NCI-H526 treated with DMSO at 0.1 percent for 48 hours (cell line): Measurements from ENCODE around the gene CCDC80.
"Not testable (repeated sequence)": the region's sequence is repeated elsewhere in the genome, so short reads cannot be mapped to it uniquely, and the experiment has no call there.

ENCODE experiments used
- DNase-seq: peaks from one replicate; lab custom pipeline; 2025; lab: John Stamatoyannopoulos, UW

Gene CCDC80

DNA sequence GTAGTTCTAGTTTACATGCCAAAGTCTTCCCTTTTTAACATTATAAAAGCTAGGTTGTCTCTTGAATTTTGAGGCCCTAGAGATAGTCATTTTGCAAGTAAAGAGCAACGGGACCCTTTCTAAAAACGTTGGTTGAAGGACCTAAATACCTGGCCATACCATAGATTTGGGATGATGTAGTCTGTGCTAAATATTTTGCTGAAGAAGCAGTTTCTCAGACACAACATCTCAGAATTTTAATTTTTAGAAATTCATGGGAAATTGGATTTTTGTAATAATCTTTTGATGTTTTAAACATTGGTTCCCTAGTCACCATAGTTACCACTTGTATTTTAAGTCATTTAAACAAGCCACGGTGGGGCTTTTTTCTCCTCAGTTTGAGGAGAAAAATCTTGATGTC lies 57.8 kb downstream of the CCDC80 start:
- no peak for DNase-seq

DNA sequence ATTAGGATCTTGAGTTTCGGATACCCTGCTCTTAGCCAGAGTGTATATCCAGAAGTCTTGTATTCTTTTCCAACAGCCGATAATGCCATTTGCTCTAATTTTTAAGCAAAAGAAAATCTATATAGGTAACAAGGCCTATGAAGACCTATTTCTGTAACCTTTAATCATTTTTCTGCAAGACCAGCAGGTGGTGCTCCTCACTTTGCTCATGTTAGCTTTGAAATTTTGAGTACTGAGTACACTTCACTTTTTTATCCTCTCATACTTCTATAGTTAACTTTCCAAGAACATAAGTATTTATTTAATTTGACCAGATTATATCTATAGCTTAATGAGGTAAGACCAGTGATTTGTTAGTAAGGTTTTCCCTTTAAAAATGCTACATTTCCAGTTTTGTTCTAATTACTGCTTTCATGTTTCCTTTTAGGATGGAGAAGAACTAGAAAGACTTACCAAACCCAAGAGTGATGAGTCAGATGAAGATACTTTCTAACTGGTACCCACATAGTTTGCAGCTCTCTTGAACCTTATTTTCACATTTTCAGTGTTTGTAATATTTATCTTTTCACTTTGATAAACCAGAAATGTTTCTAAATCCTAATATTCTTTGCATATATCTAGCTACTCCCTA lies 58.6 kb downstream of the CCDC80 start:
- no peak for DNase-seq

DNA sequence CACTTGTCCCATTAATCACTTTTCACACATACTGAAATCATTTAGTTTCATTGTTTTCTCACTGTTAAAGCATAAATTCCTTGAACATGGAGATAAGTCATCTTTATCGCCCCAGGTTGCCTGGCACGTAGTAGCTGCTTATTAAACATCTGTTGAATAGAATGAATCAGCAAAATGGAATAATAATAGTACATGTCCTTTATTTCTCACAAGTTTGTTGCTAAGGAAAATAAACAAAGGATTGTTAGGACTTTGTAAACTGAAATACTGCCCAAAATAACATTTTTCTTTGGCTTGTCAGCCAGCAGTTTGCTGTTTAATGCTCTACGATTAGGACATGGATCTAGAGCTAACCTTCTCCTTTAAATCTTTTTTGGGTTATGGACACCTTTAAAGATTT lies 61.2 kb downstream of the CCDC80 start:
- no peak for DNase-seq

DNA sequence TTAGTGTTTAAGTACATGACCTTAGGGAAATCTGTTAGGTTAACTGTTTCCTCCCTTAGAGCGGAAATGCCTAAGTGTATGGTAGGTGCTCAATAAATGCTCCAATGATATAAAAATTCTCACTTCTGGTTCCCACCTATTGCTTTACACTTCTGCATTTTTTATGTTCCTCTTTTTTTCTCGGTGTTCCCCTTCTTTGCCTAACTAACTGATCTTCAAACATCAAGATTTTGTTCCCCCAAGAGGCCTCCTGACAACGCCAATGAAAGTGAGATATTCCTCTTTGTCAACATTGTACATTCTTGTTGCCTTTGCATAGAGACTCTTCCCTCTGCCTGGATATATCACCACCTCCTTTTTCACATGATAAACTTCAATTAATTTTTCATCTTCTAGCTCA lies 61.7 kb downstream of the CCDC80 start:
- no peak for DNase-seq

DNA sequence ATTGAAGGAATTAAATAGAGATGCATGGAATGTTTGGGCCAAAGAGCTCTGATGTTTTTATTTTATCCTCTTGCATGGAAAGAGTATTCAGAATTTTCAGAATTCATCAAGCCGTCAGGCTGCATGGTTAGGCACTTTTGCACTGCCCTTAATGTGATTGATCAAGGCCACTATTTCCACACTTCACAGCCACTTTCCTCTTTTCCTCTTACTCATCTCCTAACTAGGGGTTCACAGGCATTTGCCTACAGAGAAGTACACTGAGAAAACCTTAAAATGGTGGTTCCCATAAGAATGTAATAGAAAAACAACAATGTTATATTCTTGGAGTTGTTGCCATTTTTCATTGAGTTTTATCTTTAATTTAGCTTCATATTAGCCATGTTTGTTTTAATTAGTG lies 68.2 kb downstream of the CCDC80 start:
- DNase-seq: no peak

DNA sequence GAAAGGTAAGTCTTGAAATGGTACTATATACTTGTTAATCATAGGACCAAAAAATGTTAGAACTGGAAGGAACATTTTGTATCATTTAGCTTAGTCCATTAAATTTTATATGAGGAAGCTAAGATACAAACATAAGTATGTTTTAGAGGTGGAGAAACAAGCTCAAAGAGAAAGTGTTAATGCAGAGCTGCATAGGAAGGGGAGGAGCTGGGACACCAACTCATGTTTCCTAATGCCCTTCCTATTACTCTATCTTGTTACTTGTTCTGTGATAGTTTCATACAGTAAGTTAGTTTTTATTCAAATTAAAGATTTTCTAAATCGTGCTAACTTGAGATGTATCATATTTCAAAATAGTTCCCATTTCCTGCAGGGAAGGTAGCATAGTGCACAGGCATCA lies 71.7 kb downstream of the CCDC80 start:
- DNase-seq: no peak

DNA sequence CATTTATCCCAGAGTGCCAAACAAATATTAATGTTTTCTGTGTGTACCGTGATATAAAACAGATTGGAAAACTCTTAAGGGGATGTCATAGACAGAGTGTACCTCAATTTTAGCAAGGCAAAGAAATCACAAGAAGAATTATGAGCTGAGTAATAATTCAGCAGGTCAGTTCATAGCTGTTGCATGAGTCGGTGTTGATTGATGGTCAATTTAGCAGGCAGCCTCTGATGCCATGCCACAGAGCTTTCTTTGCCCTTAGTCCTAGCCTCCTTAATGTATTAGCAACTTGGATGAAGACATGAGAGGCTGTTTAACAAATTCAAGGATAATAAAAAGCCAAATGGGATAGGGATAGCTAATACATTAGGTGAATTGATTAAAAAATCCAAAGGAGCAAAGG lies 72.3 kb downstream of the CCDC80 start:
- DNase-seq: no peak

DNA sequence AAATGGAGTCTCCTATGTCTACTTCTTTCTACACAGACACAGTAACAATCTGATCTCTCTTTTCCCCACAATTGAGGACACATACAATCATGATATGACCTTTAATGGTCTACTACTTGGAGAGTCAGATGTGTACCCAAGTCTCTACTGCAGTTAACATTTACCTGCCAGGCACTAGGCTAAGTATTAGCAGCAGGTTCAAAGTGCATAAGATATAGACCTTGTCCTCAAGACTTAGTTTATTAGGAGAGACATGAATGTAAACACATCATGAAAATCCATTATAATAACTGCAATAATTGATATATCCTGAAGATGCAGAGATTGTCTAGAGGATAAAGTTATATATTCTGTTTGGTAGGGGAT lies 76.0 kb downstream of the CCDC80 start:
- DNase-seq: no peak

DNA sequence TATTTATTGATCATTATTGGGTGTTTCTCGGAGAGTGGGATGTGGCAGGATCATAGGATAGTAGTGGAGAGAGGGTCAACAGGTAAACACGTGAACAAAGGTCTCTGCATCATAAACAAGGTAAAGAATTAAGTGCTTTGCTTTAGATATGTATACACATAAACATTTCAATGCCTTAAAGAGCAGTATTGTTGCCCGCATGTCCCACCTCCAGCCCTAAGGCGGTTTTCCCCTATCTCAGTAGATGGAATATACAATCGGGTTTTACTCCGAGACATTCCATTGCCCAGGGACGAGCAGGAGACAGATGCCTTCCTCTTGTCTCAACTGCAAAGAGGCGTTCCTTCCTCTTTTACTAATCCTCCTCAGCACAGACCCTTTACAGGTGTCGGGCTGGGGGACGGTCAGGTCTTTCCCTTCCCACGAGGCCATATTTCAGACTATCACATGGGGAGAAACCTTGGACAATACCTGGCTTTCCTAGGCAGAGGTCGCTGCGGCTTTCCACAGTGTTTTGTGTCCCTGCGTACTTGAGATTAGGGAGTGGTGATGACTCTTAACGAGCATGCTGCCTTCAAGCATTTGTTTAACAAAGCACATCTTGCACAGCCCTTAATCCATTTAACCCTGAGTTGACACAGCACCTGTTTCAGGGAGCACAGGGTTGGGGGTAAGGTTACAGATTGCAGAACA lies 76.5 kb downstream of the CCDC80 start:
- not testable (repeated sequence) for DNase-seq

DNA sequence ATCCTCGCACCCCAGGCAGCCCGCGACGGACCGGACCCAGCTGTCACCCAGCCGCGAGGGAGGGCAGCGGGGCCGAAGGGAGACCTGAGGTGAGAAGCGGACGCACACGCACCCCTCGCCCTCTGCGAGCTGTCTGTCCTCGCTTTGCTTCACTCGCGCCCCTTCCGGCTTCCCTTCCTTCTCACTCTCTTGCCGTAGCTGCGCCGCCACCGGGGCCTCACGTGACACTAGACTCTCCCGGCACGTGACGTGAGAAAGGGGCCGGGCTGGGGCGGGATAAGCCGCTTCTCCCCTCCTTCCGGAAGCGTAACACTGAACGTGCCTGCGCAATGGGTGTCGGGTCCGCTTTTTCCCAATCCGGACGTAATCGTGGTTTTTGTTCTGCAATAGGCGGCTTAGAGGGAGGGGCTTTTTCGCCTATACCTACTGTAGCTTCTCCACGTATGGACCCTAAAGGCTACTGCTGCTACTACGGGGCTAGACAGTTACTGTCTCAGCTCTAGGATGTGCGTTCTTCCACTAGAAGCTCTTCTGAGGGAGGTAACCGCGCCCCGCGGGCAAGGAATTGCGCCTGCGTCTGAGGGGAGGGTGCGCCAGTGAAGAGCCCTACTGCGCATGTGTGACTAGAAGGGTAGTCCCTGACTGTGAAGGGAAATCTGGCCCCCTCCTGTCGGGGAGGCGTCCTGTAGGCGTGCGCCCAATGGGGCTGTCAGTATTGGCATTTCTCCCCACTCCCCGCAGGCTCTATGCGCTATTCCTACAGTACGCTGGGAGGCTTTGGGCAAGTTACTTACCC lies 79.0 kb downstream of the CCDC80 start, which contains the start of the genes ATG3 and SLC35A5:
ATG3 (minus strand) TSS at position 229 of the 796 bp plus-strand sequence. CDS start 434 bp downstream, outside the sequence.
SLC35A5 (plus strand) TSS at position 312 of the 796 bp plus-strand sequence. CDS start 1,359 bp downstream, outside the sequence.
- DNase-seq: peak; percentile 88

DNA sequence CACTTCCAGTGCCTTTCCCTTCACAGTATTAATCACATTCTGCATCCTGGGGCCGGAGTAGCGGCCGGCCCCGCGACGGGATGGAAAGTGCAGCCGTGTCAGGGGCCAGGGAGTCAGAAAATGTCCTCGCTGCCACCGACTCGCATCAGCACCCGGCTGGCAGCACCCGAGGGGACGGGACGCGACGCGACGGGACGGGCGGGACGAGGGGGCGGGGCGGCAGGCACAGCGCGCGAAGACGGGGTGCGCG lies 79.5 kb downstream of the CCDC80 start:
- peak; percentile 38 for DNase-seq

DNA sequence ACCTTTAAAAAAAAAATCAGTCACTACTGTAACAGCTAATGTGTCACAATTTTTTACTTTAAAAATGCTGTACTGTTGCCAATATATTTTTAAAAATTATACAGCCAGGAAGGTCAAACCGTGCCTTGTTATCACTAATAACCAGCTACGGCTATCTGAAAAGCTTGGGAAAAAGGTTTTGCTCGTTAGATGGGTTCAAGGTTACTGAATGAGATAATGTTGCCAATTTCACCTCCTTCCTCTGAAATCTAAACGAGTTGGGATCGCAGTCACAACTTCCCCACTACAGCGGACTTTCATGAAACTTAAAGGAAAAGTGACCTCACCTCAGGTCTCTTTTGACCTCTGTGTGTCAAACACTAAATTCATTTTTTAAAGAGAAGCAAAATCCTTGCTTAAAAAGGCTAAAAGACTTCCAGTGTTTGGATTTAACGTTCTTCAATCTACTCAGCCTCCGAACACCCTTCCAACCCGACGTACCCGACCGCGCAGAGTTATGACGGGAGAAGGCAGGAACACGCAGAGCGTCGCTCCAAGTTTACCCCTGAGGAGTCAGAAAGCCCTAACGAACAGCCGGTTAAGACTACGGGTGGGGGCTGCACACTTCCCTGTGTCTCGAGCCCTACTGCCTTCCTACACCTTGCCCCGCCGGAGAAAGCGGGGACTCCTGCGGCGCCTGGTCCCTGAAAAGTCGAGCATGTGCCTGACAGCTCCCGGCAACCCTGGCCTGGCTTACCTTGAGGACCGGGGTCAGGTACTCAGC lies 80.0 kb downstream of the CCDC80 start:
- peak; percentile 19 for DNase-seq

DNA sequence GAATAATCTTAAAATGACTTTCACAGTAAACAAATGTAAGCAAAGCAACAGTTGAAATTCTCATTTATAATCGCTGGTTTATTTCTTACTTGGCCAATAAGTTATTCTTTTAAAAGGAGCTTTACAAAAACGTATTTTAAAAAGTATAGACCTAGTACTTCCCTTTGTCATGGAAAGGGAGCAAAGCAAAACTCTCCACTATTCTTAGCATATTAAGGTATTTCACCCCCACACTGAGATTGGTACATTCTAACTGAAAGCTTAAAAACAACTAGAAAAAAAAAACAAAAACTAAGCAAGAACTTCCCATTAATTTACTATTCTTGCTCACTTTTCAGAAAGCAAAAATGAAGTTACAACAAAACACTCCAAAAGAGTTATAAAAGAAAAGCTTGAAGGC lies 80.6 kb downstream of the CCDC80 start:
- no peak for DNase-seq

DNA sequence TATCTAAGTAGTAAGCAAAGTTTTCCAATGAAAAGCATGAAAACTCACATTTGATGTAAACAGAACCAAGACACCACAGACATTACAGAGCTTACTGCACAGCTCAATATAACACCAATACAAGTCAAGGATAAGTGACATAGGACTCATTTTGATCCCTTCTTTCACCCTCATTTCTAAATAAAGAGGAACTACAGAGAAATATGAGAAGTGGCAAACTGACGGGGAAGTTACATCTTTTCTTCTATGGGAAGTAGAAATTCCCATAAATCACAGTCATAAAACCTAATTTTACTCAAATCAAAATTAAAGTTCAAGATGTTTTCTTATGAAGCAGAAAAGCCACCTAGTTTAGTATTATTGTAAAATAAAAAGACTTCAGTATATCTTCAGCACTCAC lies 83.0 kb downstream of the CCDC80 start:
- DNase-seq: no peak

DNA sequence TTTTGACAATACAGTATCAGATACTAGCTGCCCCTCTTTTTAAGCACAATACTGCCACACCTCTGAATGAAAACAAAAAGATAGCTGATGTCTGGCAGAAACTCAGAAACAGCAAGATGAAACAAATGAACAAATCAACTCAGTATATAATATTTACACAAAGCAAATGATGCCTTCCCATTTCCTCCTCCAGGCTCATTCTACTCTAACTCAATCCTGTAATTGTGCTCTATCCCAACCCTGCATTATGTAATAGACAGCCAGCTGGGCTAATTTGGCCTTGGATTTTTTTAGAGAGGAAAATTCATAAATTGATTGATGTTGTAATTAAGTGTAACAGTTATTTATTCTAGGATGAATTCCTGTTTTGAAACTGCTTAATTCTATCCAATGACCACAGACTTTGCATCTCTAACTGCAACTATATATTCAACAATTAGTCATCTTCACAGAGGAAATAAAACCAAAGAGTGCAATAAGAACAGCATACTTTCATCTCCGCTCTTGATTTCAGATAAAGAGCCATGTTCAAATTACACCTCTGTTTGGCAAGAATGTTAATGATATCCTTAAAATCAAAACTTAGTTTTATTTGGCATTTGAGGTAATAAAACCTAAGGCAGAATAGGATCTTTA lies 85.3 kb downstream of the CCDC80 start:
- DNase-seq: no peak

DNA sequence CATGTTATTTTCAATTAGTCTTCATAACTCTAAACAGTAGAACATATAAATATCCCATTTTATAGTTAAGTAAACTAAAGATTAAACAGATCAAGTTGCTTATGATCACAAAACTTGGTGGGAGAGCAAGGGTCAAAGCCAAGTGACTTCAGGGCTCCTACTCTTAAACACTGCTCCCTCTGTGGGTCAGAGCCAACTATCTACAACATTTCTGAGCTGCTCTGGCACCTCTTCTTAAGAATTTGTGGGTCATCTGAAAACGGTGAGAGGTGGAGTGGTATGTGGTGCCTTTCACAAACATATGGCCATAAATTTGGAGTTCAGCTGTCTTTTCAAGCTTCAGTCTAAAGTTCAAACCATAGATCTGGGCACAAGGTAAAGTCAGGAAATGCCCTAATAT lies 90.1 kb downstream of the CCDC80 start:
- no peak for DNase-seq
